ENCODE data around the gene RXFP3. TPM values are rescaled to one million over a fixed set of nuclear protein-coding genes. Genes with fewer than 3 reads are reported as not detected.

Gene RXFP3
- total and polyA plus RNA-seq, 10 donors: not detected

GRCh38 chr5:33890131-33891032 is 45.8 kb upstream of the RXFP3 start:
- H3K4me3 ChIP-seq: peak overlapping the region in 2 of 8 donors; percentile 44 to 64
- H3K36me3 ChIP-seq: no peaks in the 10 kb centered on the region
- no peaks in the 10 kb centered on the region for H3K9me3 ChIP-seq
- H3K4me1 ChIP-seq: peaks cover 0 to 27% (median 15%) of the 10 kb centered on the region in 6 donors
- intact Hi-C loops (cut with DNase I; ENCODE audit: low total_unique reads): no loop called here
- 51 to 70% (median 60%) methylated on average over 12 of the region's 12 CpGs for WGBS, 5 donors
- TF ChIP-seq POLR2AphosphoS5 (IDR thresholded peaks at IDR 0.05) (no peak), POLR2A (IDR thresholded peaks at IDR 0.05) (no peak), CTCF (IDR thresholded peaks at IDR 0.05 in 8 of 11, conservative IDR thresholded peaks at IDR 0.05 in 3 of 11) (no peak)
- peaks cover 0 to 52% (median 12%) of the 10 kb centered on the region in 7 donors for H3K27me3 ChIP-seq (replicated peaks in 1 of 7)
- no peak for DNase-seq
- peak overlapping the region in 1 of 8 donors; percentile 17 for H3K27ac ChIP-seq

- Histone ChIP-seq H3K4me1 (peaks cover 0 to 27% (median 15%) of the 10 kb centered on the region in 6 donors), H3K4me3 (peak overlapping the region in 7 of 8 donors; percentile 14 to 64 (median 33)), H3K27me3 (replicated peaks in 1 of 7) (peaks cover 0 to 52% (median 12%) of the 10 kb centered on the region in 7 donors), H3K36me3 (no peaks in the 10 kb centered on the region), H3K9me3 (no peaks in the 10 kb centered on the region), H3K27ac (peak overlapping the region in 1 of 8 donors; percentile 17)
- 5 to 9% (median 7%) methylated on average over 6 of the region's 6 CpGs for WGBS, 5 donors
- DNase-seq: no peak
- no peak for TF ChIP-seq POLR2AphosphoS5 (IDR thresholded peaks at IDR 0.05)
- no peak for TF ChIP-seq POLR2A (IDR thresholded peaks at IDR 0.05)
- no peak for TF ChIP-seq CTCF (IDR thresholded peaks at IDR 0.05 in 8 of 11, conservative IDR thresholded peaks at IDR 0.05 in 3 of 11)
- intact Hi-C loops (cut with DNase I; ENCODE audit: low total_unique reads): no loop called here
Measured at GRCh38 chr5:33891446-33891787, 44.8 kb upstream of the RXFP3 start.

GRCh38 chr5:33891788-33892619 is 44.2 kb upstream of the RXFP3 start, which contains the start of gene ADAMTS12:
Gene ADAMTS12 (minus strand): TSS chr5:33891990. CDS start chr5:33891856, 134 bp downstream.
- TF ChIP-seq POLR2AphosphoS5 (IDR thresholded peaks at IDR 0.05) (no peak), CTCF (IDR thresholded peaks at IDR 0.05 in 8 of 11, conservative IDR thresholded peaks at IDR 0.05 in 3 of 11) (no peak), POLR2A (IDR thresholded peaks at IDR 0.05) (no peak)
- Histone ChIP-seq H3K4me1 (peaks cover 0 to 27% (median 15%) of the 10 kb centered on the region in 6 donors), H3K9me3 (no peaks in the 10 kb centered on the region), H3K36me3 (no peaks in the 10 kb centered on the region), H3K27me3 (replicated peaks in 1 of 7) (peaks cover 0 to 52% (median 12%) of the 10 kb centered on the region in 7 donors), H3K4me3 (peak within 1 kb of the TSS; percentile 14 to 64 (median 32)), H3K27ac (peak within 1 kb of the TSS in 1 of 8 donors; percentile 30)
- 7 to 16% (median 9%) methylated on average over 20 to 45 of the region's 45 CpGs for WGBS, 5 donors
- intact Hi-C loops (cut with DNase I; ENCODE audit: low total_unique reads): no loop called here
- no peak for DNase-seq
